H9 (cell line): ENCODE measurements around the gene OR6V1. TPM values are rescaled to one million over a fixed set of nuclear protein-coding genes. Genes with fewer than 3 reads are reported as not detected.

Source experiments
- DNase-seq: peaks from one replicate; pipeline ENCODE4 v3.0.0-alpha.2; 2017
- H2AFZ ChIP-seq: one replicate; pipeline ENCODE4 v1.6.1; 2013; ENCODE audit warnings: mild to moderate bottlenecking, low read length, control low read depth, moderate library complexity
- H2AK5ac ChIP-seq: 2 replicates; pipeline ENCODE4 v1.6.1; 2013; ENCODE audit warnings: low read length, control low read depth, mixed read lengths; ENCODE audit not compliant: insufficient read length
- H2BK120ac ChIP-seq: one replicate; pipeline ENCODE4 v1.6.1; 2013; ENCODE audit warnings: low read depth, mild to moderate bottlenecking, low read length, control low read depth, inconsistent platforms; ENCODE audit not compliant: poor library complexity, severe bottlenecking
- H2BK12ac ChIP-seq: 2 replicates; pipeline ENCODE4 v1.6.1; 2013; ENCODE audit warnings: low read length, control low read depth, mixed read lengths, low read depth; ENCODE audit not compliant: insufficient read length
- H2BK15ac ChIP-seq: 2 replicates; pipeline ENCODE4 v1.6.1; 2013; ENCODE audit warnings: low read depth, low read length, control low read depth
- H2BK20ac ChIP-seq: one replicate; pipeline ENCODE4 v1.6.1; 2013; ENCODE audit warnings: low read depth, mild to moderate bottlenecking, low read length, control low read depth, inconsistent platforms; ENCODE audit not compliant: poor library complexity, severe bottlenecking
- H2BK5ac ChIP-seq: 2 replicates; pipeline ENCODE4 v1.6.1; 2013; ENCODE audit warnings: low read length, control low read depth, mixed read lengths; ENCODE audit not compliant: insufficient read length
- H3K14ac ChIP-seq: 2 replicates; pipeline ENCODE4 v1.6.1; 2013; ENCODE audit warnings: low read length, control low read depth; ENCODE audit not compliant: insufficient read depth
- H3K18ac ChIP-seq: 2 replicates; pipeline ENCODE4 v1.6.1; 2013; ENCODE audit warnings: low read depth, mild to moderate bottlenecking, mixed read lengths, low read length, control low read depth; ENCODE audit not compliant: insufficient read length
- H3K23ac ChIP-seq: 2 replicates; pipeline ENCODE4 v1.6.1; 2013; ENCODE audit warnings: low read length, control low read depth, mixed read lengths, low read depth; ENCODE audit not compliant: insufficient read length
- H3K23me2 ChIP-seq: 2 replicates; pipeline ENCODE4 v1.6.1; 2013; ENCODE audit warnings: low read depth, mild to moderate bottlenecking, mixed read lengths, low read length, control low read depth; ENCODE audit not compliant: insufficient read length, poor library complexity, severe bottlenecking
- H3K27ac ChIP-seq: 2 replicates; pipeline ENCODE4 v1.5.1; 2013; ENCODE audit warnings: low read length, control low read depth, mixed read lengths, low read depth; ENCODE audit not compliant: insufficient read length
- H3K27me3 ChIP-seq: 2 replicates; pipeline ENCODE4 v1.6.1; 2013; ENCODE audit warnings: low read length, control low read depth, inconsistent platforms; ENCODE audit not compliant: insufficient read depth
- H3K4ac ChIP-seq: 2 replicates; pipeline ENCODE4 v1.6.1; 2013; ENCODE audit warnings: low read depth, mild to moderate bottlenecking, control low read depth, inconsistent platforms, low read length, moderate library complexity
- H3K4me1 ChIP-seq: 2 replicates; pipeline ENCODE4 v1.6.1; 2013; ENCODE audit warnings: low read length, control low read depth, inconsistent platforms; ENCODE audit not compliant: insufficient read depth
- H3K4me2 ChIP-seq: 2 replicates; pipeline ENCODE4 v1.6.1; 2013; ENCODE audit warnings: low read length, control low read depth, mixed read lengths; ENCODE audit not compliant: insufficient read length, insufficient read depth
- H3K56ac ChIP-seq: 2 replicates; pipeline ENCODE4 v1.6.1; 2013; ENCODE audit warnings: low read depth, mild to moderate bottlenecking, mixed read lengths, low read length, control low read depth; ENCODE audit not compliant: insufficient read length
- H3K79me1 ChIP-seq: 2 replicates; pipeline ENCODE4 v1.6.1; 2013; ENCODE audit warnings: low read depth, mild to moderate bottlenecking, moderate library complexity, low read length, control low read depth, inconsistent platforms; ENCODE audit not compliant: insufficient read depth, poor library complexity, severe bottlenecking
- H3K79me2 ChIP-seq: 2 replicates; pipeline ENCODE4 v1.6.1; 2013; ENCODE audit warnings: low read length, control low read depth, inconsistent platforms; ENCODE audit not compliant: insufficient read depth
- H3K9ac ChIP-seq: 2 replicates; pipeline ENCODE4 v1.6.1; 2013; ENCODE audit warnings: low read length, control low read depth, mixed read lengths; ENCODE audit not compliant: insufficient read length; ENCODE audit errors: extremely low read depth
- H3K9me3 ChIP-seq: one replicate; pipeline ENCODE4 v1.6.1; 2013; ENCODE audit warnings: low read depth, low read length, inconsistent platforms; ENCODE audit not compliant: control insufficient read depth
- H3T11ph ChIP-seq: one replicate; pipeline ENCODE4 v1.6.1; 2013; ENCODE audit warnings: mild to moderate bottlenecking, low read length, control low read depth, inconsistent platforms
- H4K20me1 ChIP-seq: one replicate; pipeline ENCODE4 v1.6.1; 2013; ENCODE audit not compliant: control insufficient read depth, insufficient read length, insufficient read depth
- H4K5ac ChIP-seq: 2 replicates; pipeline ENCODE4 v1.6.1; 2013; ENCODE audit warnings: low read depth, mild to moderate bottlenecking, mixed read lengths, low read length, control low read depth; ENCODE audit not compliant: insufficient read length
- H4K8ac ChIP-seq: replicated peaks from 2 replicates; pipeline ENCODE4 v1.6.1; 2013; ENCODE audit warnings: low read length, control low read depth, mixed read lengths, low read depth; ENCODE audit not compliant: insufficient read length
- H4K91ac ChIP-seq: 2 replicates; pipeline ENCODE4 v1.6.1; 2013; ENCODE audit warnings: low read depth, mild to moderate bottlenecking, moderate library complexity, mixed read lengths, low read length, control low read depth; ENCODE audit not compliant: insufficient read length
- H3K27ac Mint-ChIP-seq, 3 experiments: 2 replicates in 2 of 3; 3 replicates in 1 of 3; pipeline ENCODE4 v1.8.0; 2020 to 2021; ENCODE audit warnings: mixed read lengths in 3 of 3, mild to moderate bottlenecking in 1 of 3, moderate library complexity in 1 of 3
- H3K27me3 Mint-ChIP-seq: 2 replicates; pipeline ENCODE4 v1.8.0; 2021; ENCODE audit warnings: low read depth, mild to moderate bottlenecking, moderate library complexity, mixed read lengths
- H3K36me3 Mint-ChIP-seq, 3 experiments: 2 replicates in 2 of 3; 3 replicates in 1 of 3; pipeline ENCODE4 v1.8.0; 2020 to 2021; ENCODE audit warnings: low read depth in 3 of 3, mixed read lengths in 3 of 3; ENCODE audit not compliant: insufficient read depth in 1 of 3
- H3K4me1 Mint-ChIP-seq, 2 experiments: 2 replicates each; pipeline ENCODE4 v1.8.0; 2020; ENCODE audit warnings: mixed read lengths in 2 of 2
- H3K4me3 Mint-ChIP-seq, 2 experiments: 2 replicates in 1 of 2; 3 replicates in 1 of 2; pipeline ENCODE4 v1.8.0; 2020 to 2021; ENCODE audit warnings: mild to moderate bottlenecking in 2 of 2, mixed read lengths in 2 of 2, moderate library complexity in 1 of 2
- H3K9me3 Mint-ChIP-seq, 2 experiments: 2 replicates in 1 of 2; 3 replicates in 1 of 2; pipeline ENCODE4 v1.8.0; 2020; ENCODE audit warnings: mild to moderate bottlenecking in 2 of 2, mixed read lengths in 2 of 2, moderate library complexity in 1 of 2
- WGBS: extraction: QIAGEN DNeasy Blood & Tissue Kit; methylation state at CpG from one replicate; pipeline ENCODE4 v1.1.7; 2013; ENCODE audit warnings: missing lambda C conversion rate, low lambda C conversion rate, mixed read lengths; ENCODE audit not compliant: insufficient read length; ENCODE audit errors: extremely low coverage; 5-methylcytosine and 5-hydroxymethylcytosine counted together
- total RNA-seq: library from RNA; stranded (reverse); gene quantifications from 2 replicates; pipeline ENCODE4 v1.2.1, GENCODE V29; 2021
- TF ChIP-seq, protein P1 (sequence below): fragments of 200-600 bp; sonication (generic); conservative IDR thresholded peaks from 3 replicates; pipeline ENCODE4 v1.8.0; 2021; ENCODE audit warnings: antibody characterized with exemption, mild to moderate bottlenecking

The OR6V1 gene
- total RNA-seq, 1 experiment from 2014 or later: not detected

DNA sequence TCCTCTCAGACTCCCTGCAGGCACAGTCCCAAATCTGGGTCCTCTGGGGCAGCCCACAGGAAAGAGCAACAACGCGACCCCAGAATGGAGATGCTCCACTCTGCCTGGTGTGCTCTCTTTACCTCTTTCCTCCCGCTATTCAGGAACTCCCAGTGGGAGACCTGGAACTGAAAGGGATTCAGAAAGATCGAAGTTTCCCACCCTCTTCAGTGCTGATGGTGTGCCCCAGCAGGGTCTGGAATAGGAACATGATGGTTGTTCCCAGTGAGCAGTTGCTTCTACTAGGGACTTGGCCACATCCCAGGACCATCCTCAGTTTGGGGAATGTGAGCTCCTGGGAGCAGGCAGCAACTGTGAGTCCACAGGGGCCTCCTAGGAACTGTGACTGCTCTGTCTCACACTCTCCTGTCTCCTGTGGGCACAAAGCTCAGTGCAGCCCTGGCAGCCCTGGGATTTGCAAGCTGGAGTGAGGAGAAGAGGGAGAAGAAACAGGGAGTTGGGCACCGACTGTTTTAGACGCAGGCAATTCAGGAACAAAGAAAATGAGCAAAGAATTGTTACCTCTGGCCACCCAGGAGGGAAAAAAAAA, 17.9 kb downstream of the OR6V1 start:
- Mint-ChIP-seq H3K36me3 (no peaks in the 10 kb centered on the region), H3K4me3 (no peak overlapping the region), H3K27ac (no peak overlapping the region; a peak in 1 of 7 replicates), H3K9me3 (peaks cover 0 to 3% of the 10 kb centered on the region in 2 experiments; a peak in 2 of 5 replicates), H3K4me1 (peaks cover 22% of the 10 kb centered on the region in 2 experiments), H3K27me3 (no peaks in the 10 kb centered on the region)
- no peak overlapping the region for H3K9ac ChIP-seq
- H3K18ac ChIP-seq: no peak overlapping the region
- H3K14ac ChIP-seq: no peak overlapping the region
- DNase-seq: no peak
- H2AK5ac ChIP-seq: no peak overlapping the region
- no peak overlapping the region for H3K4me2 ChIP-seq
- no peak overlapping the region for H3T11ph ChIP-seq
- TF ChIP-seq, protein P1, sequence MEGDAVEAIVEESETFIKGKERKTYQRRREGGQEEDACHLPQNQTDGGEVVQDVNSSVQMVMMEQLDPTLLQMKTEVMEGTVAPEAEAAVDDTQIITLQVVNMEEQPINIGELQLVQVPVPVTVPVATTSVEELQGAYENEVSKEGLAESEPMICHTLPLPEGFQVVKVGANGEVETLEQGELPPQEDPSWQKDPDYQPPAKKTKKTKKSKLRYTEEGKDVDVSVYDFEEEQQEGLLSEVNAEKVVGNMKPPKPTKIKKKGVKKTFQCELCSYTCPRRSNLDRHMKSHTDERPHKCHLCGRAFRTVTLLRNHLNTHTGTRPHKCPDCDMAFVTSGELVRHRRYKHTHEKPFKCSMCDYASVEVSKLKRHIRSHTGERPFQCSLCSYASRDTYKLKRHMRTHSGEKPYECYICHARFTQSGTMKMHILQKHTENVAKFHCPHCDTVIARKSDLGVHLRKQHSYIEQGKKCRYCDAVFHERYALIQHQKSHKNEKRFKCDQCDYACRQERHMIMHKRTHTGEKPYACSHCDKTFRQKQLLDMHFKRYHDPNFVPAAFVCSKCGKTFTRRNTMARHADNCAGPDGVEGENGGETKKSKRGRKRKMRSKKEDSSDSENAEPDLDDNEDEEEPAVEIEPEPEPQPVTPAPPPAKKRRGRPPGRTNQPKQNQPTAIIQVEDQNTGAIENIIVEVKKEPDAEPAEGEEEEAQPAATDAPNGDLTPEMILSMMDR: no peak
- H4K8ac ChIP-seq: no peak overlapping the region
- H2BK15ac ChIP-seq: no peak overlapping the region
- H2BK12ac ChIP-seq: no peak overlapping the region
- no peak overlapping the region for H3K27ac ChIP-seq
- no peak overlapping the region for H2AFZ ChIP-seq
- no peak overlapping the region for H4K5ac ChIP-seq
- no peaks in the 10 kb centered on the region for H3K79me1 ChIP-seq
- H3K79me2 ChIP-seq: no peaks in the 10 kb centered on the region
- H4K91ac ChIP-seq: no peak overlapping the region
- WGBS: no CpG with 5 or more reads among the region's 6 CpGs
- H4K20me1 ChIP-seq: no peaks in the 10 kb centered on the region
- no peak overlapping the region for H2BK5ac ChIP-seq
- H2BK120ac ChIP-seq: no peak overlapping the region
- H2BK20ac ChIP-seq: no peak overlapping the region
- H3K4me1 ChIP-seq: no peaks in the 10 kb centered on the region; the same call in 1 of the 2 replicates
- H3K9me3 ChIP-seq: no peaks in the 10 kb centered on the region
- H3K23ac ChIP-seq: no peak overlapping the region
- no peaks in the 10 kb centered on the region for H3K23me2 ChIP-seq
- no peaks in the 10 kb centered on the region for H3K27me3 ChIP-seq
- no peak overlapping the region for H3K4ac ChIP-seq
- no peak overlapping the region for H3K56ac ChIP-seq
